GM20431 (cell line): ENCODE measurements around the gene FGF14.

Experiments
- in situ Hi-C: fragments of 300-500 bp; cut with MseI, MboI; formaldehyde crosslinking; loops from one replicate; pipeline ENCODE4 v1.15.0; 2020; ENCODE audit warnings: low sequenced_read_pairs; ENCODE audit not compliant: unreplicated experiment

The FGF14 gene

DNA sequence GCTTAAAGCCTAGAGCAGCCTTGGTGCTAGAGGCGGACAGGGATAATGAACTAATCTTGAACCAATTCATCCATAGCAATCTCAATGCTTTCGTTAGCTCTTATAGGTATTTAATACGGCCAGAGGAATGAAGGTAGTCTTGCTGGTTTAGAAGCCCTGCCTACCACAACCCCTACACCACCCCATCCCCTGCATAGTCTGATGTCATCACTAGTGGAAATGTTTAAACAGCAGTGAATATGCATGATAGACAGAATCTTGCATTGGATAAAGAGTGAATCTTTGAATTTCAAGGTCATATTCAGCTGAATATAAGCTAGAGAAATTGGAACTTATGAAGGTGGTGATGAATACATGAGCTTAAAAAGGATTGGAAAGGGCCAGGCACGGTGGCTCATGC, 627.5 kb downstream of the FGF14 start:
- in situ Hi-C loops: loop anchor here (25.0 kb wide), 1 partner anchor 262 kb away; no protein-coding TSS in a partner anchor

DNA sequence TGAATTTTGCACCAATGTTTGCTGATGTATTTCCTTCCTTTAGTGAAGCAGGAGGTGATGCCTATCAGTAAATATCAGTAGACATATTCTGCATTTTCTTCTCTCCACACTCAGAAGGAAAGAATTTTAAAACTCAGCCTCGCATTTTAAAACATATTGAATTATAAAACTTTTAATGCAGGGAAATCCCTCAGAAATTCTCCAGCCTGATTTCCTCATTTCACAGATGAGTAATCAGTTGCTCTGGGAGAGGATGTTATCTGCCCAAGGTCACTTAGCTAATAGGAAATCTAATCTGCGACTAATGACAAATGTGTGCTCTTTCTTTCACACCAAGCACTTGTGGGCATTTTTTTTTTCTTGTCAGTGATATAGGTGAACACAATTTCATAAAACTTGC, 628.8 kb downstream of the FGF14 start:
- in situ Hi-C loops: loop anchor here (25.0 kb wide), 1 partner anchor 261 kb away; no protein-coding TSS in a partner anchor

DNA sequence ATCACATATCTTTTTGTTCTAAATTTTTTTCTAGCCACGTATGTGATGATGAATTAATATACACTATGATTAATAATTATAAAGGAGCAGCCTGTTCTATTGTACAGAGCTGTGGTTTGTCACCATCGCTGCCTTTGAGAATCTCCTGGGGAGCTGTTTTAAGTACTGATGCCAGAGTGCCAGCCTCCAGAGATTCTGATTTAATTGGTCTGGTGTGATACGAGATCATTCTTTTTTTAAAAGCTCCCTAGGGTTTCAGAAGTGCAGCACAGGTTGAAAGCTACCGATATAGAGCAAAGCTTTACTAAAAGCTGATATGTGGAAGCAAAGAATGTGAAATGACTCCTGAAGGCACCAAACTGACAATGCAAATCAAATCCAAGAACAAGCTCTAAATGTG, 634.7 kb downstream of the FGF14 start:
- in situ Hi-C loops: loop anchor here (25.0 kb wide), 1 partner anchor 255 kb away; no protein-coding TSS in a partner anchor

DNA sequence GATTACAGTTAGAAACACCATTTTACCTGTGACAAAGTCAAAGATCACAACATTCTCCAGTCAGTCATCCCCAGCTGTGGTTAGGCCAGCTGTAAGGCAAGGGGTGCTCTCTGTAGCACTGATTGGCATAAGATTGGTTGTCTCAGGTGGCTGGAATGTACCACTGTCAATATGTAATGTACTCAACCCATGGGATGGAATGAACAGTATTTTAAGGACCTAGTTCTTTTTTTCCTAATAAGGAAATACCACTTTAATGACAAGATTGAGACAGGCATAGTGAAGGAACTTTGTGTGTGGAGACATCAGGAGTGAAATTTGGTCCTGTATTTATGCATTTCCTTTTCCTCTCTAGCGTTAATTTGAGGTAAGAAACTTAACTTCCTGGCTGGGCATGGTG, 638.7 kb downstream of the FGF14 start:
- in situ Hi-C loops: loop anchor here (25.0 kb wide), 1 partner anchor 251 kb away; no protein-coding TSS in a partner anchor

DNA sequence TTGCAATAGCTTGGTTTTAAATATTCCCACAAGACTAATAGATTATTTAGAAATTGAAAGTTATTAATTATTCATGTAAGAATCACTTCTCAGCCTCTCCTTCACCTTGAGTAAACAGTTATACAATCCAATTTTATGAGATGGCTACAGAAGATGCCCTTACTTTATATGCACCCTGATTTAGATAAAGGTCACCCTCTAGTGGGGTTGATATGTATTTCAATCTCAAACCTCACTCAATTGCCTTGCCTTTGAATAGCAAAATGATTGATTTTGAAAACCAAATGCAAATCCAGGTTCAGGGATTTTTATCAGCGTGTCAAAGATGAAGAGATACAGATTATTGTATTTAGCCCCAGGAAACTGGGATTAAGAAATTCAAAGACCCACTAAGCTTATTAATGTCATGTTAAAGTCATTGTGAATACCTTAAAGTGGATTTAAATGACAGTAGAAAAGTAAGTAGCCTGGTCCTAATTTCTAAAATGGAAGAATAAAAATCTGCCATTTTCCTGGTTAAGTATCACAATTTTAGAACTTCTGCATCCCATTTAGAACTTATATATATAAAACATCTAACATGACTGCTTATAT, 644.3 kb downstream of the FGF14 start:
- in situ Hi-C loops: loop anchor here (25.0 kb wide), 1 partner anchor 245 kb away; no protein-coding TSS in a partner anchor

DNA sequence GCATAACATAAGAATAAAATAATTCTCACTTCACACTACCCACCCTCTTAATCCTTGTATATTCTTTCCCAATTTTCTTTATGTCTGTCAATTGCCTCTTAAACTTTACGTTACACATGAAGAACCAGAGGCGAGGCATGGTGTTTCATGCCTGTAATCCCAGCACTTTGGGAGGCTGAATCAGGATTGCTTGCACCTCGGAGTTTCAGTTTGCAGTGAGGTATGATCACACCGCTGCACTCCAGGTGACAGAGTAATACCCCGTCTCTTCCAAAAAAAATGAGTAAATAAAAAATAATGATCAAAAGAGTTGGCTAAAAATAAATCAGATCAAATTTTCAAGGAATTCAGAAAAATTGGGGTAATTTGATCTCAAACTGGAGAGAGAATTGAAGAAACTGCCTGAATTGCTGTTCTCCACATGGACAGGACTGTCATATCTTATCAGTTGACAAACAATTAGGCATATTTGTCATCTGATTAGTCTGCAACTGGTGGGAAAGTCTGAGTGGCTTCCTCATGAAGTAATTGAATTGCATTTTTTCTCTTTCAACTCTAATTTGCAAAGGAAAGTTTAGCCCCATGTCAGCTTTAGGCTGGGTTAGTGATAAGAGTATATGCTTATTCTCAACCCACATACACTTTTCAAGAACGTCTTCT, 646.5 kb downstream of the FGF14 start:
- in situ Hi-C loops: loop anchor here (25.0 kb wide), 1 partner anchor 243 kb away; no protein-coding TSS in a partner anchor

DNA sequence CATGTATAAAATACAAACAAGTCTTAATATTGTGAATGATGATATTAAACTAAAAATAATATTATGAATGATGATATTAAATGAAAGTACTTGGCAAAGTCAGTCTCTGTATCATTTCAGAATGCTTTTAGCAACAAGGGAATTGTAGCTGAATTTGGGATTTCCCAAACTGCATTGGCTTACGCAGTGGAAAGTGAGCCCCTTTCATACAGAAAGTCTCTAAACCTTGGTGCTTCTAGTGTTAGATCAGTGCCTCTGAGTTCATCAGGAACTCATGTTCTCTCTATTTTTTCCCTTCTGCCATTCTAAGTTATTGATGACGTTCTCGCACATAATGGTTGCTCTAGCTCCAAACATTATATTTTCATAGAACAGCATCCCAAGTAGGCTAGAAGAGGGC, 649.4 kb downstream of the FGF14 start:
- in situ Hi-C loops: loop anchor here (25.0 kb wide), 1 partner anchor 240 kb away; no protein-coding TSS in a partner anchor

DNA sequence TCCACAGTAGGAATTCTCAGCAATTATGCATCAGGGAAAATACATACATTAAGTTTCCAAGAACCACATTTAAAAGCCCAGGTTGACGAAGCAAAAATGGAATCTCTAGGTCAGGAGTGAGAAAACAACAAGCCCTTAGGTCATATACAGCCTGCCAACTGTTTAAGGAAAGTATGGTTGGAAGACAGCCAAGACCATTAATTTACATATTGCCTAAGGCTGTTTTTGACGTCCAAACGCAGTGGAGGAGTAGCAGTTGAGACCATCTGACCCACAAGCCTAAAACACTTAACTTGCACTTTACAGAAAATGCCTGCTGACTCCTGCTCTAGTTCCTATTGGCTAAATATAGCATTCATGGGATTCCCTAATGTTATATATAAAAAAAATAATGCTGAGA, 650.4 kb downstream of the FGF14 start:
- in situ Hi-C loops: loop anchor here (25.0 kb wide), 1 partner anchor 239 kb away; no protein-coding TSS in a partner anchor

DNA sequence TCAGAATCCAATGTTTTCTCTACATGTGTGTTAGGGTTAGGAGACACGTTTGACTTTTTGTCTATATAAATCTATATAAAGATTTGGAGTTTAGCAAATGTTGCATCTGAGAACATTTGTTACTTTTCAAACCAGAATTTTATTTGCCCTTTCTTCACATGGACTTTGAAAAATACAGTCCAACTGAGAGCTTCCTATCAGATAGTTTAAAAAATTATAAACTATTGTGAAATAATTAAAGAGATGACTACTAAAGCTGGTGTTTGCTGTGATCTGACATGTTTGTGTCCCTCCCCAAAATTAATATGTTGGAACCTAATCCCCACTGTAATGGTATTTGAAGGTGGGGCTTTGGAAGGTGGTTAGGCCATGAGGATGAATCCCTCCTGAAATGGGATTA, 652.3 kb downstream of the FGF14 start:
- in situ Hi-C loops: no loop called here

DNA sequence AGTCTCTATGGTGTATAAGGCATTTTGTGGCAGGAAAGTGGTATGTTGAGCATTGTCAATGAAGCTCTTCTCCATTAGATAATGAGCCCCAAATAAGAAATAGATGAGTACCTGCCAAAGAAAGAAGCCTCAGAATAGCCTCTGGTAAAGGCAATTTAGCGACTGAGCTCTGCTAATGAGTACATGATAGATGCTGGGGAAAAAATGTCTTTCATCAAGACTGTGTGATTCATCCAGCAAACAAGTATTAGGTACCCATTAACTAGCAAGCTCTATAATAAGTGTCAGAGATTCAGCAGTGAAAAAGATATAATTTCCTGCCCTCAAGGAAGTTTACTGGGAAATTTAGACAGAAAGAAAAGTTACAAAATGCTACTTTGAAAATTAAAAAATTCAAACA, 654.8 kb downstream of the FGF14 start:
- in situ Hi-C loops: no loop called here

DNA sequence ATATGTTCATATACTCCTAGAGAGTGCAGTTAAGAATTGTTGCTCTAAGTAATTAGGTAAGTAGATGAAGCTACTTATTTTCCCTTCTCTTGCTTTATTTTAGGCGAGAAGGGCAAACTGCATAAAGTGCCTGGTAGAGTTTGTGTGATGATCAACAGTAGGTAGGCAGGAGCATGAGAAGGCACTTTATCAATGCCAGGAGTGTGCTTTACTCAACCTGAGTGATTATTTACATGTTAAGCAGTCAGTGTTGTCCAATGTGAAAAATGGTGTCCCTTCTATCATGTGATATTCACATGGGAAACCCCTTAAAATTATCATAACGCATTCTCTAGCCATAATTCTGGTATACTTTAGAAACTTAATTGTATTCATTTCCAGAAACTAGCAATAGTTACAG, 655.3 kb downstream of the FGF14 start:
- in situ Hi-C loops: no loop called here

DNA sequence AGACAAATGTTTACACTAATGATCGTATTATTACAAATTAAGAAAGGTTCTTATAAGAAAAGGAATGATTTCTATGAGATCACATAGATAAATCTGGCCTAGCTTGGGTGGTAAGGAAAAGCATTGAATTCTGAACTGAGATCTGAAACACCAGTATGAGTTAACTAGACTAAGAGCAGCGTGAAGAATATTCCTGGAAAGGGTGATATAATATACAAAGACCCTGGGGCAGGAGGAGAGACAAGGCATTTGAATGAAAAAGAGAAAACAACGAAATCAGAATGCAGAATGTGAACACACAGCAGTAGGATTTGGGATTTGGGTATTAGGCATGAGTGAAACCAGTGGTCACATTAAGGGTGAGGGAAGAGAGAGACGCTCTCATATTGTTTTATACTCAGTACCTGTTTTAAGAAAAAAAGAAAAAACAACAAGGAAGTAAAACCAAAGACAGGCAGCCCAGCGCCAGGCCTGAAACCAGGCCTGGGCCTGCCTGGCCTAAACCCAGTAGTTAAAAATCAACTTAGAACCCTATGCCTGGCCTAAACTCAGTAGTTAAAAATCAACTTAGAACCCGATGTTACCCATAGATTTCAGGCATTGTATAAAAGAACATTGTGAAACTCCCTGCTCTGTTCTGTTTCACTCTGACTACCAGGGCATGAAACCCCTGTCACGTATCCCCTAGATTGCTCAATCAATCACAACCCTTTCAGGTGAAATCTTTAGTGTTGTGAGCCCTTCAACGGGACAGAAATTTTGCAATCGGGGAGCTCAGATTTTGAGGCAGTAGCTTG, 662.3 kb downstream of the FGF14 start:
- in situ Hi-C loops: no loop called here

DNA sequence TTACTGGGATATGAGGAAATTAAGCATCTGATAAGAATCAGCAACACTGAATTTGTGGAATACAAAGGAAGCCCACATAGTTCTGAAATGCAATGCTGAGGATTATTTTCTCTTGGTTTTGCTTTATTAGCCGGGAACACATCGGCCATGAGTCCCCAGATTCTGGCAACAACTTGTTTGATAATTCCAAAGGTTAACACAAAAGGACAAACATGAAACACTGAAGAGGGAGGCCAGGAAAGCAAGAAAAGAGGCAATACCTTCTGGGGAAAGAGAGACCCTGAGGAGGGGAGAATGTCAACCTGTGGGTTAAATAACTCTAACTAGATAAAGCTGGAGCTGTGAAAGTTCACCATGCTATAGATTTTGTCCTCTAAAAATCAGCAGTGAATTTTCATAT, 663.5 kb downstream of the FGF14 start:
- in situ Hi-C loops: no loop called here

DNA sequence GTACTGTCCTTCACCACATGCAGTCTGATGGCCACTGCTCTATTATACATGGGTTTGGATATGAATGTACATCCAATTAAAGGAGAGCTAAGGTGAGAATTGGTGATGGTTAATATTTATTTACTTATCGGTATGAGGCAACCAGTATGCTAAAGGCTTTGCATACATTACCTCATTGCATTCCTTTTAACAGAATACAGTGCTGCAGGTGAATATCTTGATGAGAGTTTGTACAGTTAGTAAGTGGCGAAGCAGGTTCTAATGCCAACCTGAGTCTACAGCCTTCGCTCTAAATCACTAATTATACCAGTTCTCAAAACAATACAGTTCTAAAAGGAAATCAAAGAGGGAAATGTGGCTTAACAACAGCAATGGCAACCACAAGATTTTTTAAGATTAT, 665.3 kb downstream of the FGF14 start:
- in situ Hi-C loops: no loop called here

DNA sequence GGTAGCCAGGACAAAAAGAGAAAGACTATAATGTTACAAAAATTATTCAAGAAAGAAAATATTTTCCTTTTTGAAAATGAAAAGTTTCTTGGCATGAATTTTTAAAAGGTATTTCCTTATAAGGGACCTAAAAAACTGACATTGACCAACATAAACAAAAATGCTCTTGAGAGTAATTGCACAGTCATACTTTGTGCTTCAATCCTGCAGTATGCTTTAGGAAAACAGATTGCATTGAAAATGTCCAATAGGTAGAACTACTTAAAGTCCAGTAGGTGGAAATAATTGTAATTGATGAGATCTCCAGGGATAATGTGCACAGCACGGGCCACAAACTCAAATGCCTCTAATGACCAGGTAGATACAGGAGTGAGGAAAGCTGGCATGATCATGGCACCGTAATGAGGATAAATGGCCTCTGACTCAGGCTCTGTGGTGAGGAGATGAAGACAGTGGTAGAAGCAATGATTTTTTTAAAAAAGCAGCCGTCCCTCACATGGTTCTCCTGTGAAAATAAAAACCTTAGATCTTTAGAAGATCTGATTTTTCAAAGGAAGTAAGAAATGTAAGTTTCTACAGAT, 671.3 kb downstream of the FGF14 start:
- in situ Hi-C loops: no loop called here

DNA sequence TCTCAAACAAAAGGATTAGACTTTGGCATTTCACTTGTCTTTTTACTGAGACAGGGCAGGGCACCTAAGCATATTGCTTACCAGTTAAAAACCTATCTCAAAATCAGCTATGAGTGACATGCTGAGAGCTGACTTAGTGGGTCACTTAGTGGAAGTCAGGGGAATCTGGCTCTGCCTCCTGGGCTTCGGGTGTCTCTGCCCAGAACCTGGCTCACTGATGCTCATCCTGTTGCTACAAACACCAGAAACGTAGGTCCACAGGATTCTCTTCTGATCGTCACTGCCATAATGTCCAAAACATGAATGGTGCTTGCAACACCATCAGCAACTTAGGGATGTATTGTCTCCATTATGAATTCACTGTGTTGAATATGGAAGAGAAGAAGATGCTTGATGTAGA, 673.2 kb downstream of the FGF14 start:
- in situ Hi-C loops: no loop called here

DNA sequence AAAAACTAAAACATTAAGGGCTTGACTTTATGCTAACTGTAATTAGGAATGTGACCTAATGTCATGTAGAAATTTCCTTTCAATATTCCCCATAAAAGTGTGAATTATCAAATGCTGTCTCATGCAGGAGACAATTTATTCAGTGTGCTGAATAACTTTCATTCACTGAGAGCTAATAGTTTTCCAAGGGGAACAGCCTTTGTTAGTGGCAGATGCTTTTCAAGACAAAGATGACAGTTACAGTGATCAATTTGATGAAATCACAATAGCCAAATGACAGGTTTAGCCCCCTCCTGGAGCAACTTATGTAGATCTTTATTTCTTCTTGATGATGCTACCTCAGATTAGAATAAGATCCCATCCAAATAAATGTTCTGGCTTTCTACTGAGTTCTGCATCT, 673.8 kb downstream of the FGF14 start:
- in situ Hi-C loops: no loop called here

DNA sequence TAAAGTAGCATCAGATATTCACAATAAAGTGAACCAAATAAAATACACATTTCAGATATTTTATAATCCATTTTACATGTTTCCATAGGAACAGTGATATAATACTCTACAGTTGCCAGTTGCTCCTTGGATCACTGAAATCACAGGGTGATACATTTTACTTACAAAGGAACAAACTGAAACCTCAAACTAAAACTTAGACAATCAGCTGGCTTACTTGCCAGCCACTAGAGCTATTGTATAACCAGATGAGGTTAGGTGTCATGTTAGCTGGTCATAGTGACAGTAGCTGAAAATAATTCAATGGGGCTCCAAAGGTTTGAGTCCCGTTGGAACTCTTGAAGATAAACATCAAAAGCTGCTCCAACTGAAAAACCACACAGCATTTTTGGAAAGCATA, 674.7 kb downstream of the FGF14 start:
- in situ Hi-C loops: no loop called here

DNA sequence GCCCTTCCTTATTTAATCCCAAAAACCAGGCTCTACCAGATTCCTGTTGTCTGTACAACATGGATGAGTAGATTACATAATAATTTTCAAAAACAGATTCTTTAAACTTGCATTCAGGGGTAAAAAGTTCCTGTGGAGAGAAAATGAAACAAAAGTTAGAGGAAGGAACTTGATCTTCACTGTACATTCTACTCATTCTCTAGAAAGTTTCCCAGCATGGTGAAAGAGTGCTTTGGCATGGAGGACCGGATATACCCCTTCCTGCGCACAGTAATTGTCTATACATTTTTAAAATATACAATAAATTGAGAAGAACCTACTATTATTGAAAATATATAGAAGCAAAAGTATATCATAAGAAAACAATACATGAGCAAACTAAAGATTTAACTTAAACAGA, 675.2 kb downstream of the FGF14 start:
- in situ Hi-C loops: no loop called here

DNA sequence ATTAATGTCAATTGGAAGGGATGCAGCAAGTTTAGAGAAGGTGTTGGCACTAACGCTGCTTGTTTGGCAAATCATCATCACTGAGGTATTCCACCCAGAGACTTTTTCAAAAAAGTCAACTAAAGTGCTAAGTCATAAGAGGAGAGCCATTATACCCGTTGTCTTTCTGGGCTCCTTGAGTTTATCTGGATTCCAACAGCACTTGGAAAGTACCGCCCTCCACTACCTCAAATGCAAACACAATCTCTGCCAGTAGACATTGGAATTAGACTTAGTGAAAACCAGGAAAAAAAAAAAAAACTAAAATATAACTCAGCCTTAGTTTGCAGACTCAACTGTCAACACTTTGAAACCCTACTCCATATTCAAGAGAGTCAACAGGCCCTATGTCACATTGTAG, 683.4 kb downstream of the FGF14 start:
- in situ Hi-C loops: no loop called here

DNA sequence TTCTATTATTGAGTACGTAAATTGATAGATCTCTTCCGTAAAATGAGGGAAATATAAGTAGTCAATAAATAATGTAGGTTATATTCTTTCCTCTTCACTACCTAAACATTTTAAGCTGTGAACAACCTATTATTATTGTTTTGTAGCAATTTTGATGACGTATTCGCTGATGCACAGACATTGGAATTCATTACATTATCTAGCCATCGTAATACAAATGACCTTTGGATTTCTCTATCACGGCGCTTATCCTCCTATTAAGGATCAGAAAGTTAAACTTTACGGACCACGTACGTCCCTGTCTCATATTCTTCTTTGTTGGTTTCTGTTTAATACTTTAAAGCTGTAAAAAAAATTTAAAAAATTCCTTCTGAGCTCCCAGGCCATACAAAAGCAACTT, 684.5 kb downstream of the FGF14 start:
- in situ Hi-C loops: no loop called here
